NCI-H1417 treated with DMSO at 0.1 percent for 48 hours (cell line): ENCODE measurements around the gene ZP1.
"Not testable (repeated sequence)": the region's sequence is repeated elsewhere in the genome, so short reads cannot be mapped to it uniquely, and the experiment has no call there.

ENCODE experiments used
- DNase-seq: peaks from one replicate; lab custom pipeline; 2025; lab: John Stamatoyannopoulos, UW

Gene ZP1, protein sequence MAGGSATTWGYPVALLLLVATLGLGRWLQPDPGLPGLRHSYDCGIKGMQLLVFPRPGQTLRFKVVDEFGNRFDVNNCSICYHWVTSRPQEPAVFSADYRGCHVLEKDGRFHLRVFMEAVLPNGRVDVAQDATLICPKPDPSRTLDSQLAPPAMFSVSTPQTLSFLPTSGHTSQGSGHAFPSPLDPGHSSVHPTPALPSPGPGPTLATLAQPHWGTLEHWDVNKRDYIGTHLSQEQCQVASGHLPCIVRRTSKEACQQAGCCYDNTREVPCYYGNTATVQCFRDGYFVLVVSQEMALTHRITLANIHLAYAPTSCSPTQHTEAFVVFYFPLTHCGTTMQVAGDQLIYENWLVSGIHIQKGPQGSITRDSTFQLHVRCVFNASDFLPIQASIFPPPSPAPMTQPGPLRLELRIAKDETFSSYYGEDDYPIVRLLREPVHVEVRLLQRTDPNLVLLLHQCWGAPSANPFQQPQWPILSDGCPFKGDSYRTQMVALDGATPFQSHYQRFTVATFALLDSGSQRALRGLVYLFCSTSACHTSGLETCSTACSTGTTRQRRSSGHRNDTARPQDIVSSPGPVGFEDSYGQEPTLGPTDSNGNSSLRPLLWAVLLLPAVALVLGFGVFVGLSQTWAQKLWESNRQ

DNA sequence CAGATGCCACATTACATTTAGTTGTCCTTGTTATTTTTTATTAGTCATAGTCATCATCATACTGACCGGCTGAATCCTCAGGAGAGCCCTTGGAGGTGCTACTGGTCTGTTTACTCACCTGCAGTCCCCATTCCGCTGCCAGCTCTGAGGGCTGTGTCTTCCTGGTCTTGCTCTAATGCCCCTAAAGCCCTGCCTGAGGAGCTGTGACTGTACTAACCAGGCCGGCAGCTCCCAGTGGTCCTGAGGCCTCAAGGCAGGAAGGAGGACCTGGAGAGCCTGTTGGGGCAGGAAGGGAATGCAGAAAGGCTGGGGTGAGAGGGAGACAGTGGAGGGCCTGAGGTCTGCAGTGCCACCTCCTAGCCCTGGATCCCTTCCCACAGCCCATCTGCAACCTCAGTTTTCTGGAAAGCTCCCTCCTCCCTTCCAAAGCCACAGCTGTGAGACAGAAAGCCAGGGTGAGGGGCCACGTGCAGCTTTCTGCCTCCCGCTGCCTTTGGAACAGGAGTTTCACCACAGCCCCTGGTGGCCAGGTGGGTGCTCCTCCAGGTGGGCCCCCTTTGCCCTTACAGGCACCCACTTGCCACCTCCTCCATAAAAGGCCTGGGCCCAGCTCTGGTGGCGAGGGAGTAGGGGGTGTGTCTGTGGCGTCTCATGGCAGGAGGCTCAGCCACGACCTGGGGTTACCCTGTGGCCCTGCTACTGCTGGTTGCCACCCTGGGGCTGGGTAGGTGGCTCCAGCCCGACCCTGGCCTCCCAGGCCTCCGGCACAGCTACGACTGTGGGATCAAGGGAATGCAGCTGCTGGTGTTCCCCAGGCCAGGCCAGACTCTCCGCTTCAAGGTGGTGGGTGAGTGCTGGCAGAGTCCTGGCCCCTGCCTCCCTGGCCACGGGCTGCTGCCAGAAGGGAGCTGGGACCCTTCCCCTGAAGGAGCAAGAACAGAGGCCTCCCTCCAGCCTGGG lies at the start of gene ZP1:
Gene ZP1 (plus strand): TSS at position 632 of the 960 bp plus-strand sequence. CDS start 20 bp downstream, at position 652.
- DNase-seq, result peak; percentile 18

DNA sequence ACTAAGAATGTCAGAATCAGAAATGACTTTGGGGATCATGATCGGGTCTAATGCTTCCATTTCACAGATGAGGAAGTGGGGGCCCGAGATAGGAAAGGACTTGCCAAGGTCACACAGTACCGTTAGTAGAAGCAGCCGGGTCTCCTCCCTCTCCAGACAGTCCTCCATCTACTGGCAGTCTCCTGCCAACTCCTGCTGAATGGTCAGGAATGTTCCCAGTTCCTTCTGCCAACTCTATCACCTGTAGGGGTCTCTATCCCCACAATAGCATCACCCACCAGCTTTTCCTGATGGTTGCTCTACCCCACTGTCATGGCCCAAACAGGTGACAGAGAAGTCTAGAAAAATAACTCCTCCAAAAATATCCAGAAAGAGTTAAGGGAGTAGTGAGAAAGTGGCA lies 49.3 kb upstream of the ZP1 start:
- no peak for DNase-seq

DNA sequence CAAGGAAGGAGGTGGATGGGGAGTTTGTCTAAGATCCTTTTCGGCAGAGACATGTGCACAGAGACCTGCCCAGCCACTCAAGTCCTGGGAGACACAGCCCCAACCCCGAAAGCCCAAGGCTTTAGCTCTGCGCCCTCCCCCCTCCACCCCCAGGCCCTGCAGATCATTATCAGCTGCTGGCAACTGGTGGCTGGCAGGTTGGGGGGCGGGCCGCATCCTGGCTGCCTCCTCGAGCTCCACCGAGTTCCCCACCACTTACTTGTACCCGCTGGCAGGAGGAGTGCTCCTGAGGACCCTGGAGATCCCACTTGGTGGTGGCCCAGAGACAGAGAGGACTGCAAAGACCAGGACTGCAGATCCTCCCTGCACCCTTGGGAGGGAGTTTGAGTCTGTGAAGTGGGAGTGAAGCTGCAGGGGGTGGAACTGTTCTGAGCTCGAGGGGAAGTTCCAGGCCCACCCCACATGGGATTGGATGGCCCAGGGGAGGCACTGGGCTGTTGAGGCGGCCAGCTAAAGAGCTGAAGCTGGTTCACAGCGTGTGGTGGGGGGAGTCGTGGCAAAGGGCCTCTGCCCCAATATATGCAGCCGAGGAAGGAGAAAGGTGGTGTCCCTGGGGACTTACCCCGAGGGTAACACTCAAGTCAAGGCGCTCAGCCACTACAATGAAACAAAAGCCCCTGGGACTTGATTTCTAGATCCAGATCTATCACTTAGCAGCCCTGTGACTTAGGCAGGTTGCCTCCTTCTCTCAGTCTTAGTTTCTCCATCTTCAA lies 45.3 kb upstream of the ZP1 start:
- DNase-seq, result no peak

DNA sequence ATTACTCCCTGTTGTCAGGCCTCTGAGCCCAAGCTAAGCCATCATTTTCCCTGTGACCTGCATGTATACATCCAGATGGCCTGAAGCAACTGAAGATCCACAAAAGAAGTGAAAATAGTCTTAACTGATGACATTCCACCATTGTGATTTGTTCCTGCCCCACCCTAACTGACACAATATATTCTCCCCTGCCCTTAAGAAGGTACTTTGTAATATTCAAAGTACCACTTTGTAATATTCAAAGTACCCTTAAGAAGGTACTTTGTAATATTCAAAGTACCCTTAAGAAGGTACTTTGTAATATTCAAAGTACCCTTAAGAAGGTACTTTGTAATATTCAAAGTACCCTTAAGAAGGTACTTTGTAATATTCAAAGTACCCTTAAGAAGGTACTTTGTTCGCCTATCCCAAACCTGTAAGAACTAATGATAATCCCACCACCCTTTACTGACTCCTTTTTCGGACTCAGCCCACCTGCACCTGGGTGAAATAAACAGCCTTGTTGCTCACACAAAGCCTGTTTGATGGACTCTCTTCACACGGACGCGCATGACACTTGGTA lies 43.5 kb upstream of the ZP1 start:
- DNase-seq, result not testable (repeated sequence)

DNA sequence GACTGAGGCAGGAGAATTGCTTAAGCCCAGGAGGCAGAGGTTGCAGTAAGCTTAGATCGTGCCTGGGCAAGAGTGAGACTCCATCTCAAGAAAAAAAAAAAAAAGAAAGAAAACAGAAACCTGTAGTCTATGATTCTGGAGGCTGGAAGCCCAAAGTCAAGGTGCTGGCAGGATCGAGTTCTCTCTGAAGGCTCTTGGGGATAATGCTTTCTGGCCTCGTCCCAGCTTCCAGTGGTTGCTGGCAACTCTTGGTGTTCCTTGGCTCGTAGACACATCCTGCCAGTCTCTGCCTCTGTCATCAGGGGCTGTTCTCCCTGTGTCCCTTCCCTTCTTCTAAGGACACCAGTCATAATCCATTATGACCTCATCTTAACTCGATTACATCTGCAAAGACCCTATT lies 42.2 kb upstream of the ZP1 start:
- no peak for DNase-seq

DNA sequence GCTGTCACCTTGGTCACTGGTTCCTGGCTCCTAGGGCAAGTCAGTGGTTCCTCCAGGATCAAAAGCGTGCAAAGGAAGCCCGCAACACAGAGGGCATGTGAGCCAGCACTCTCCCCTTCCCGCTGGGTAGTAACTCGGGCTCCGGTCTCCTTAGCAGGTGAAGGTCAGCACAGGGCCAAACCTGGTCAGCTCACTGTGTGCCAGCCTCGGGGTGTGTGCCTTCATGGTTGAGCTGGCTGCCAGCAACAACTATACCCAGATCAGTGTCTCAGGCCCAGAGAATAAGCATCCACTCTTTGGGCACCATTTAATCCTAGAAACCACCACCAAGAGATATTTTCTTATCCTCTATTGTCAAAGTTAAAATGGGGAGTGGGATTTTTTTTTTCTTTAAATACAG lies 41.6 kb upstream of the ZP1 start:
- no peak for DNase-seq

DNA sequence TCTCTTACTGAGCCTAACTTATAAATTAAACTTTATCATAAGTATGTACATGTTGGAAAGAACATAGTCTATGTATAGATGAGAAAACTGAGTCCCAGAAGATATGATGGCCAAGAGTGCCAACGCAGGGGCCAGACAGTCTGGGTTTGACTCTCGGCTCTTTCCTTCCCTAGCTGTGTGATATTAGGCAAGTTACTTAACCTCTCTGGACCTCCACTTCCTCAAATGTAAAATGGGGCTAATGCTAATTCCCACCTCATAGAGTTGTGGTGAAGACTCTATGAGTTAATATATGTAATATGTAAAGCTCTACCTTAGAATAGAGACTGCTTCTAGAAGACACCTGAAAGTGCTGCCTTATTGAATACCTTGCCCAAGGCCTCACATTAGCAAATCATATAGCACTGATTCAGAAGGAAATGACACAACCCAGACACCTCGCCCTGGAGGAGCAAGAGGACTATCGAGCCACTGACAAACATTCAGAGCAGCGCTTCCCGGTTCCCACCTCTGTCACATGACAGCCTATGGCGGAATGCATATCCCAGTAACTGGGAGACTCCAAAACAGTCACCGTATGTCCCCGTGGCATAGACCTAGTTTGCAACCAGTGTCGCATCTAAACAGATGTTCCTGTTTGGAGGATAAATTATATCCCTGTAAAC lies 36.7 kb upstream of the ZP1 start:
- DNase-seq, result no peak

DNA sequence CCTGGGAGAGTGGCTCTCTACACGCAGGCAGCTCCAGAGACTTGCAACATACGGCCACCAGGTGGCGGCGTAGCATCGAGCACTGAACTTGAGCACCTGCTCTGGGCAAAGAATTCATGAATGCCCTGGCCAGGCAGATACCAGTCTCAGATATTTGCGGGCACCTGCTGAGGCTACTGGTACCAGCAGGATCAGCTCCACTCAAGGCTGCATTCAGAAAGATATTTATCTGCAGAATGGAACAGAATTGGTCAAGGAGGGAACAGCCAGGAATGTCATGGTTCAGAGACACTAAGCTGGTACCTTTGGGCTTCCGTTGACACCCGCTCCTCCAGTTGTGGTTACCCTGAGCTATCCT lies 36.2 kb upstream of the ZP1 start:
- peak; percentile 70 for DNase-seq

DNA sequence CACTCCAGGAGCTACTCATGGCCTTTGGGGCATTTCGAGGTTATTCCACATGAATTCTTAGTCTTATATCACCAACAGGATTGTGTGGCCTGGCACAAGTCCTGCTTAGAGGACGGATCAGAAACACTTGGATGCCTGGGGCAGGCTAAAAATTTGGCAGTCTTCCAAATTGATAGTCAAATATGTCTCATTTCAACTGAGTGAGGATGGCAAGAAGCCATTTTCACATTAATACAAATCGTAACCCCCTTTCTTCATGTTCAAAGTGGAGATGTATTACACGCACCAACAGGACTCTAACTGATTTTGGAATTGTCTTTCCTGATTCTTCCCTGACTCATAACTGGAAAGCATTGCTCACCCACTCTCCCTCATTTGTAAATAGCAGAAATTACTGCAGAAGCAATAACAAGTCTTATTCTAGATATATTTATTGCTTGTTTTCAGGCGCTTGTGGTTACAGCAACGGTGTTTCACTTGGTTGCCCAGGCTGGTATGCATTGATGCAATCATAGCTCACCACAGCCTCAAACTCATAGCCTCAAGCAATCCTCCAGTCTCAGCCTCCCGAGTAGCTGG lies 35.8 kb upstream of the ZP1 start:
- DNase-seq, result no peak

DNA sequence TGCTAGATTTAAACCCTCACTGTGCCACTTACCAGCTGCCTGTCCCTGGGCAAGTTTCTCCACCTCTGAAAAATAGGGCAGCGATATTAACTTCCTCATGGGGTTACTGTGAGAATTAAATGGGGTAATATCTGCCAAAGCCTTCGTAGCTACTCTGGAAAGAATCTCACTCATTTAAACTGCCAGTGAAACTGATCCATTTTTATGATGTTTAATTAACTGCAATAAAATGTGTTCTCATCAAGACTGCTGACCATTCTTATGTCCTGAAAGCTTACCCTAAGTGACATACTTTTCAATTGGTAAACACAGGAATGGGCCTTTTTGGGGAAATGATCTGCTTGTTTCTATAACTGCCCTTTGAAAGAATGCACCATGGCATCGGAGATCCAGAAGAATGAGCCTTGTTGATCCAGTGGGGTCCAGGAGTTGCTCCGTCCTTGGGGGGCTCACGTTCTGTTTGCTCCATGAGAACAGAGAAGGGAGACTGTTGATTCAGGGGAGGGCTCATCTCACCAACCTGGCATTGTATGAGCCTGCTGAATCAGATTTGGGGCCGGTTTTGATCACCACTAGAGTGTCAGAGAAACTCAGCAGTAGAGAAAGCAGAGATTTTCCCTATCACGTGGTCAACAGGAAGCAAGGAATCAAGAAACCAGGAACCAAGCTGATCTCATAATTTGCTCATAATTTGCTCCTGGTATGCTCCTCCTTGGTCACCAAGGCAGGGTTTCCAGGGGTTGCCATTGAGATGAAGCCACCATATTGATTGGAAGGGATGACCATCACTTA lies 32.4 kb upstream of the ZP1 start:
- DNase-seq, result no peak

DNA sequence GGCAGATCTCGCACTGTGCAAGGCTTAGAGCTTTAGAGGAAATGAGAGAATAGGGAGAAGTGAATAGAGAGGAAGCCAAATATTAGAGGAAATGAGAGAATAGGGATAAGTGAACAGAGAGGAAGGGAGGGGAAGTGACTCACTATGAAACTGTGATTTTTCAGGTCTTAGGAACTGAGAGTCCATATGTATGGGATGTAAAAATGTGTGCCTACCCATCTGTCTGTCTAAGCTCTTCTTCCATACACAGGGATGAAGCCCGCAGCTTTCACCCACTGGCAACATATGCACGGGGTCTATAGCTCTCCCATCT lies 31.9 kb upstream of the ZP1 start:
- no peak for DNase-seq

DNA sequence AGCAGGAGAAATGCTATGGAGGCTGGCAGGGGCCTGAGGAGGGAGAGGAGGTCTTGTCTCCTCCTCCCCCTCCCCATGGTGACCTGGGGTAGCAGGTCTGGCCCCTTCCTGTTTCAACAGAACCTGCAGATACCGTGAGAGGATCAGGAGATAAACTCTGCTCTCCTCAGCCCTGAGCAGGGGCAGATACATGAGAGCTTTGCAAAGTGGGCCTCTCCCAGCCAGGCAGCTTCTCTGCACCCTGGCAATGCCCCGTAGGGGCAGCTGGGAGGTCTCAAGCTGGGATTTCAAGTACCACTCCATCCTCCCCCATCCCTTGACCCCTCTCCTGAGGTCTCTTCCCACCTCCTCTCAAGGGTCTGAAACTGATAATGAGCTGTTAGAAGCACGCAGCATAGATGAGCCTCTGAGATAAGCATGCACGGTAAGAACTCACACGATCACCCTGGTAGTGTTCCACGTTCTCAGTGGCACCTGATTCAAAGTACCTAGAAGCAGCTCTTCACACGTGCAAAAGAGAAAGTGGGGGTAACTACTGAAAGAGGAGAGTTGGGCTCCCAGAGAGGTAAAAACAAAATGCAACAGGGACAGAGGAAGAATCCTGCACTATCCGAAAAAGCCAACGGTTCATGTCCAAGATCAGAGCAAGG lies 30.4 kb upstream of the ZP1 start:
- no peak for DNase-seq

DNA sequence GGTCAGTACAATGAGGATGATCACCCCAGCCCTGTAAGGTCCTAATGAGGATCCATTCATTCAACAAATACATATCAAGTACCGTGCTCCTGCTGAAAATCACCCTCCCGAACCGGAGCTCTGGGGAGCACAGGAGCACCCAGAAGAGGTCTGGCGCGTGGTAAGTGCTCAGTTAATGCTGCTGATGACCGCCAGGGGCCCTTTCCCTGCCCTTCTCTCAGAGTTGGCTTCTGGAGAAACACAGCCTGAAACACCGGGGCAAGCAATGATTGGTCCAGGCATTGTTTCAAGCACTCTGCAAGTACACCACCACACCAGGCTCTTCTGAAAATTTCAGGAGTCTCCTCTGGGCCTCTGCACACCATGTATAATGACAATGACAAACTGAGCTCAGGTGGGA lies 29.2 kb upstream of the ZP1 start:
- DNase-seq, result no peak

DNA sequence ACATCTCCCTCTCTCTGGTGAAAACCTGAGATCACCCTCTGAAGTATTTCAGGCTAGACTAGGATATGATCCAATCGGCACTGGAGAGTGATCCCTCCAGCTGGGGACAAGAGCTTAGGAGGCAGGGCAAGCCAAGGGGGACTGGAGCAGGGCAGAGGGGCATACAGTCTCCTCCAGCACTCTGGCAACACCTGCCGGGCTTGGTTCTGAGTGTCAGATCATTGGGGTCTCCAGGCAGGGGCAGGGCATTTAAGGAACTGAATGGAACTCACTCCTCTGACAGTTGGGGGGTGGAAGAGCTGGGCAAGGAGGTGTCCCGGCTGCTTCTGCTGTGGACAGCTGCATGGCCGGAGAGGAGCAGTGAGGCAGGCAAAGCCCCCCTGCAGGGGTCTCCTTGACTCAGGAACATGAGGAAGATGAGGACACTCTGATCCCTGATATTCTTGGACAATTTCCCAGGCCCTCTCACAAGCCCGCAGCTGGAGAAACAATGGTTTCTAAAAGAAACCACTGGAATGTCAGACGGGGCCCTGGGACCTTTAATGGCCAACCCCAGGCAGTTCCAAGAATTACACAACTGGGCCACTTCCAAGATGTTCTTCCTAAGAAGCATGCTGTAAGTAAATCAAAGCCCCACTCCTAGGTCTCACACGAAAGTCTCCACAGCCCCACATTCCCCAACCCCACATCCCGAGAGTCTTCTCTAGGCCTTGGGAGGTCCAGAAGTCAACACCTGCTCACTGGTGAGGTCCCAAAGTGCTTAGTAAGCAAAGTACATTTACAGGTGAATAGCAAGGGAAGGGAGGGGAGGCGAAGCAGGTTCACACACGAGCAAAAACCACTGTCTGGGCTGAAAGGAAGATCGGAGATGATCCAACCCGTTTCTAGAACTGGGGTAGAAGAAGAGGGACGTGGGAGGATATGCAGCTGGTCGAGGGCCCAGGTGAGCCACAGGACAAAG lies 26.6 kb upstream of the ZP1 start:
- DNase-seq, result no peak

DNA sequence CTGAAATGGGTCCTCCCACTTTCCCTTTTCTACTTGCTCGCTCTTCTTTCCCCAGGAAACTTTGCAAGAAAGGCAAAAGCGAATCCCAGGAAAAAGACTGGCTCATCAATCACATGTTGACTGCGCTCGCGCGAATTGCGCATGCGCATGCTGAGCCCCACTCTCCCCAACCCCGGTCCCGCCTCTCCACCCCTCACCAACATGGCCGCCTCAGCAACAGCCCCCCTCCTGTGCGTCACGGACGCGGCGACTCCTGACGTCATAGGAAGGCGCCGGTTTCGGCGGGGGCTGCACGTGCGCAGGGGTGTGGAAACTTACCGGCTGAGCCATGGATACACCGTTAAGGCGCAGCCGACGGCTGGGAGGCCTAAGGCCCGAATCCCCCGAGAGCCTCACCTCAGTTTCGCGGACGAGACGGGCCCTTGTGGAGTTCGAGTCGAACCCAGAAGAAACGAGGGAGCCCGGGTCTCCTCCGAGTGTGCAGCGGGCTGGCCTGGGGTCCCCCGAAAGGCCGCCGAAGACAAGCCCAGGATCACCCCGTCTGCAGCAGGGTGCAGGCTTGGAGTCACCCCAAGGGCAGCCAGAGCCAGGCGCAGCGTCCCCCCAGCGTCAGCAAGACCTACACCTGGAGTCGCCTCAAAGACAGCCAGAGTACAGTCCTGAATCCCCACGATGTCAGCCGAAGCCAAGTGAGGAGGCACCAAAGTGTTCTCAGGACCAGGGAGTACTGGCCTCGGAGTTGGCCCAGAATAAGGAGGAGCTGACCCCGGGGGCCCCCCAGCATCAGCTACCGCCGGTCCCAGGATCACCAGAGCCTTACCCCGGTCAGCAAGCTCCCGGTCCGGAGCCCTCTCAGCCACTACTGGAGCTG lies 25.3 kb upstream of the ZP1 start, which contains the start of gene CCDC86:
Gene CCDC86 (plus strand): TSS at position 317 of the 871 bp plus-strand sequence. CDS start 12 bp downstream, at position 329.
- DNase-seq, result peak; percentile 77

DNA sequence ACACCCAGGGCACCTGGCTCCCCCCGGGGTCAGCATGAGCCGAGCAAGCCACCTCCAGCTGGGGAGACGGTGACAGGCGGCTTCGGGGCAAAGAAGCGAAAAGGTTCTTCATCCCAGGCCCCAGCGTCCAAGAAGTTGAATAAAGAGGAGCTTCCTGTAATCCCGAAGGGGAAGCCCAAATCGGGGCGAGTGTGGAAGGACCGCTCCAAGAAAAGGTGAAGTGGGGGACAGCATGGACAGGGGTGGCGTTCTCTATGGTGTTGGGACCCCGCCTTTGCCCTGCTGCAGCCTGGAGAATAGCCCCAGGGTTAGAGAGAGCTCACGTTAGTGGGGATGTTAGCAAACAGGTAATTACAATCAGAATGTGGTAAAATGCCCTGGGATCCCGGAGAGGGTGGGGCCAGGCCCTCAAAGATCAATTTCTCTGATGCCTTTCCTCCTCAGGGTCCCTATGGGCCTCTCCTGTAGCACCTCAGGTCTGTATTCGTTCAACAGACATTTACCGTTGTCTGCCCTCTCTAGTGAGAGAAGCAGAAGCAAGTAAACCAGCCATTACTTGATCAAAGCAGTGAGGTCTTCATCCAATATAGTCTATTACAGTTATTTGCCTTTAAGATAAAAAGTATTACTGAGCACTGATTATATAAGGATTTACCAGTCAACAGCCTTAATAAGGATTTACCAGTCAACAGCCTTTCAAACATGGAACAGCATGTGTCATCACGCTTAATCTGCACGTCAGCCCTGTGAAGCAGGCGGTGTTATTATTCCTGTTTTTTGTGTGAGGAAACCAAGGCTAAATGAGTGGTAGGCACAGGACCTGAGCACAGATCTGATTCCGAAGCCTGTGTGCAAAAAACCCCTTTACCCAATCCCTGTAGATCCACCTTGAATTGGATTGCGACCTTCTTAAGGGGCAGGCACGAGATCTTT lies 24.4 kb upstream of the ZP1 start:
- no peak for DNase-seq
